AG08395 (cell line): ENCODE data around the gene SLC39A8.
A peak's percentile ranks its signal among the peaks of the same experiment; 100 is the strongest.
"Not testable (repeated sequence)": the region's sequence is repeated elsewhere in the genome, so short reads cannot be mapped to it uniquely, and the experiment has no call there.

Experiments used
- DNase-seq: peaks from one replicate; pipeline ENCODE4 v3.0.0; 2012; ENCODE audit warnings: mixed read lengths, low spot score

Gene SLC39A8

GRCh38 chr4:102344954-102345794, at the start of gene SLC39A8:
Gene SLC39A8, minus strand, starts transcription at chr4:102345482. Its CDS starts 820 bp downstream, at chr4:102344662.
- DNase-seq, result peak; percentile 81

DNA sequence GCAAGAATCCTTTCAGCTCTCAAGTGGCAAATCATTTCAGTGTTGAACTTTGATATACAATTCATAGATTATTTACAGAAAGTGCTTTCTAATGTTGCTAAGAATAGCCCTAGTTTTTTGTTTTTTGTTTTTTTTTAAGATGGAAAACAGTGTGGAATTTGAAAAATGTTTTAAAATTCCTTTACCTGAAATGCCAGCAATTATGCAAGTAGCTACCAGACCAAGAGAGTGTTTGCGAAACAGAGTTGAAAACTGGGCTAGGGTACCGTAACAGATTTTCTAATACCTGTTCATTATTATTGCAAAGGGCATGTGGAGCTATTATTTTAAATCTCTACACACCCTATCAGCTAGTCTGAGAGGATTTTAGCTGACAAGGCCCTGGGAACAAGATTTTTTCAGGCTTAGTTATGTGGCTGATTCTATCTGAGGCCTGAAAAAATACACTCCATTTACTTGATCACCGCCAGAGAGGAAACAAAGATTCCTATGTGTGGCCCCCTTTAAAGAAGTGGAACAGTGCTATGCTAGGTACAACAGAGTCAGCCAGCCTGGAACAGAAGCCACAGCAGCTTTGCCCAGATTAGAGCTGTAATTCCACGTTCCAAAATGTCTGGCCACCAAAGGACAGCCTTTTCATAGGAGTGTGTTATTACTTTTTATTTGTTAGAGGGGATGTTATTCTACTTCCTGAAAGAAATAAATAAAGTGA, 46.9 kb upstream of the SLC39A8 start:
- no peak for DNase-seq

DNA sequence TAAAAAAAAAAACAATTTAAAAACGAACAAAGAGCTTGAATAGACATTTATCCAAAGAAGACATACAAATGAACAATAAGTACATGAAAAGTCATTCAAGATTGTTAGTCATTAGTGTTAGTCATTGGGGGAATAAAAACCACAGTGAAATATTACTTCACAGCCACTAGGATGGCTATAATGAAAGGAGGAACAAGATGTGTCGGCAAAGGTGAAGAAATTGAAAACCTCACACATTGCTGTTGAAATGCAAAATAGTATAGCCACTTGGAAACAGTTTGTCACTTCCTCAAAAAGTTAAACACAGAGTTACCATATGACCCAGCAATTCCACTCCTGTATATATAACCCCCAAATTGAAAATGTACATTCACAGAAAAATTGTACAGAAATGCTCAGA, 45.2 kb upstream of the SLC39A8 start:
- no peak for DNase-seq

- no peak for DNase-seq
These were observed 43.3 kb upstream of the SLC39A8 start for GRCh38 chr4:102388611-102389010.

DNA sequence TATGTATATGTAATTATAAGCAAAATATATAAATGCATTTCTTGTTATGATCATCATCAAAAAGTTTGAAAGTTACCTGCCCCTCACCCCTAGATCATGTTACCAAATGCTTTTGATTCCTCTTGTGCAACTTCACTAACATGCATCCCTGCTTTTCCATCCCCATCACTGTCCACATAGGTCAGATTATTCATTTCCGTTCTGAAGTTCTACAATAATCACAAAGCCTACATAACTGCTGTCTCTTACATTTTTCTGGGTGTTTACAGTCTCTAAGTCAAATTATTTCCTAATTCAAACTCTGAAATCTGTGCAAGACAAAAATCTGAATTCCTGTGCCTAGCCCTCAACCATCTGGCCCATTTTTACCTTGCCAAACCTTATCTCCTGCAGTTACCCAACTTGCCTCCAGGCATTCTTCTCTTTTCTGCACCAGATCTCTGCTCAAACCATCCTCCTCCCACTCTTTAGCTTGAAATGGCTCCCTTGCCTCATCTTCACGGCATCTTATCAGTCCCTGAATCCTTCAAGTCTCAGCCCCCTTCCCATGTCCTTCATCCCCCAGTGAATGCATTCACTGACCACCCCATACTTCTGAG, 42.4 kb upstream of the SLC39A8 start:
- DNase-seq, result no peak

DNA sequence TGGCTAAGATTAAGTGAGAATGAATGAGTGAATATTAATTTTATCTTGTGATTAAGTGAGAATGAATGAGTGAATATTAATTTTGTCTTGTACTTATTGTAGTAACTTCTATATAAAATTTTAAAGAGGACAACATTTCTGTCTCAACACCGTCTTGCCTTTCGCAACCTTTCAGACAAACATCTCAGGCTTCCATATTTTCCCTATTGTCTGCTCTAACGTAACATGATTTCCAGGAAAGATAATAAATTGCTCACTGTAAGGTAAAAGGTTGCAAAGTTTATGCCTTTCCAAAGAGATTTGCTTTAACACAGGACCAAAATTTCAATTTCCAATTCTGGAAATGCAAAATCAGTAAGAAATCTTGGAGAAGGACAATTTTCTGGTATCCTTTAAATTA, 41.7 kb upstream of the SLC39A8 start:
- no peak for DNase-seq

GRCh38 chr4:102380253-102380652, 35.0 kb upstream of the SLC39A8 start:
- DNase-seq, result not testable (repeated sequence)

GRCh38 chr4:102362922-102363432, 17.7 kb upstream of the SLC39A8 start:
- no peak for DNase-seq

DNA sequence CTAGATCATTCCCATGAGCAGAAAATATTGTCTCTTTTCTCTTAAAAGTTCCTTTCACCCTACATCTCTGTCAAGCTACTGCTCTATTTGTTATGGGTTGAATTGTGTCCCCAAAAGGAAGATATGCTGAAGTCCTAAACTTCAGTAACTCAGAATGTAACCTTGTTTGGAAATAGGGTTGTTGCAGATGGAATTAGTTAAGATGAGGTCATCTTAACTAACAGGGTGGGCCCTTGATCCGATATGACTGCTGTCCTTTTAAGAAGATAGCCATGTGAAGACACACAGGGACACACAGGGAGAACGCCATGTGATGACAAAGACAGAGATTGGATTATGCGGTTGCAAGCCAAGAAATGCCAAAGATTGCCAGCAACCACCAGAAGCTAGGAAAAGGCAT, 12.8 kb upstream of the SLC39A8 start:
- no peak for DNase-seq

DNA sequence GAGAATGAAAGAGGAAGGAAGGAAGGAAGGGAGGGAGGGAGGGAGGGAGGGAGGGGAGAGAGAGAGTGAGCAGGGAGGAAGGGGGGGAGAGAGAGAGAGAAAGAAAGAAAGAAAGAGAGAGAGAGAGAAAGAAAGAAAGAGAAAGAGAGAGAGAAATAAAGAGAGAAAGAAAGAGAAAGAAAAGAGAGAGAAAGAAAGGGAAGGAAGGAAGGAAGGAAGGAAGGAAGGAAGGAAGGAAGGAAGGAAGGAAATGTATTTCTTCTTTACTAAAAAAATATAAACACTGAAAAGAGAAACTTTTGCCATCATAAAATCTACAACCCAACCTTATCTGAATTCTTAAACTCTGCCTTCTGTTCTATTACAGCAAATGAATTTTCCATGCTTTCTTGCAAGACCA, 12.4 kb upstream of the SLC39A8 start:
- DNase-seq, result not testable (repeated sequence)

GRCh38 chr4:102356562-102357202, 11.4 kb upstream of the SLC39A8 start:
- no peak for DNase-seq

DNA sequence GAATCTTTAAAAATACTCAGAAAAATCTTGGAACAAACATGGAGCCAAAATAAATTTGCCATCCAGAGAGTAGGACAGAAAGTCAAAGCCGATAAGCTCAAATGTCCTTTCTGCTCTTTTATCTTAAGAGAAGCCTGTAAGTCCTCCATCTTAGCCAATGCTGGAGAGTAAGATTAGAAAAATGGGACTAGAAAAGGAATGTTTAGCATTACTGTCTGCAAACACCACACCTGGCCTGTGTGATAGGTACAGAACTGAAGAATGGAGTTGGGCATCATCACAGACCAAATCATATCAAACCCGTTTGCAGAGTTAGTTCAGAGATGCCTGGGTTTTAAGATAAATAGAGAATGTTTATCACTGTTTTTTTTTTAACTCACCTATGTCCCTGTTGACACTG, 10.5 kb upstream of the SLC39A8 start:
- no peak for DNase-seq

DNA sequence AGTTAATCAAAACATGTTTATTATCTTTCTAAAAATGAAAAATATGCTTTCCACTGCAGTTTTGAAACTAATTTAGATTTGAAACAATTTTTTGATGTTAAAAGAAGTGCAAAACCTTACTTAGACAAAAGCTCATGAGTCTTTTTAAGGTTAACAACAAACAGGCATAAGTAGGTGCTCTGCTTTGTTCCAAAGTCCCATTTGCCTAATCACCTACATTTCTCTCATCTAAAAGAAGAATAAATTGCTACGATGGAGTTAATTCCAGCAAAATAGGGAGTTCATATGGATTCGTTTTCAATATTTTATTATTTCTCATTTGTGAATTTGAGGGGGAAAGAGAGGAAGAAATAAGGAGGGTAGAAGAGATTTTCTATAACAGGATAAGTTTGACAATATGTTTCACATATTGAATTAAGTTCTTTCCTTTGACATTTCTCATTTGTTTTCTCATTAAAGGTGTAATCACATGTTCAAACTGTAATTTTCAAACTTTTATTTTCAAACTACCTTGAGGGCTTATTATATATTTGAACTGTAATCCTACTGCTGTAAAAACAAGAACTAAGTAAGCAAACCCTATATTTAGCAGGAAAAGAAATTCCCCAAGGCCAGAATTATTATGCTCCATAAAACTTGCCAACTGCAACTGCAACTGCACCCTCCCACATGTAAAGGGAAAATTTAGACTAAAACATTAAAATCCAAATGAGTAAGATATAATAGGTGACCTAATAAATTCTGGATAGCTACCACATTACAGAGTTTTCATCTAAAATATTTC, 9.6 kb upstream of the SLC39A8 start:
- DNase-seq, result no peak

DNA sequence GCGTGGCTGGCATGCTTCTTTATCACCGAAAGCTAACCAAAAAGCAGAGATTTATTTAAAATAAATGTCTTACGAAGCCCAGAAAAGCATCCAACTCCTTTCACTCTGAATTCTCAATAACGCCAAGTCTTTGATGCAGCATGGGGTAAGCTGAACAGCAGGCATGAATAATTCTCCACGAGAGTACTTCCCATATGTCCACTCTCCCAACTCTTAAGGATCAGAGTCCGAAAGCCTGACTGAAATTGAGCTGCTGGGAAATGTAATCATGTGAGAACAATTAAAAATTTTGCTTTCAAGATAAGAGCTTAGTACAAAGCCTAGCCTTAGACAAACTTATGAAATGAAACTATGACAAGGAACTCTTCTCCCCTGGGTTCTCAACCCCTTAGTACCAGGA, 7.5 kb upstream of the SLC39A8 start:
- no peak for DNase-seq

- DNase-seq, result no peak
These were observed 5.4 kb upstream of the SLC39A8 start for GRCh38 chr4:102350634-102351033.

DNA sequence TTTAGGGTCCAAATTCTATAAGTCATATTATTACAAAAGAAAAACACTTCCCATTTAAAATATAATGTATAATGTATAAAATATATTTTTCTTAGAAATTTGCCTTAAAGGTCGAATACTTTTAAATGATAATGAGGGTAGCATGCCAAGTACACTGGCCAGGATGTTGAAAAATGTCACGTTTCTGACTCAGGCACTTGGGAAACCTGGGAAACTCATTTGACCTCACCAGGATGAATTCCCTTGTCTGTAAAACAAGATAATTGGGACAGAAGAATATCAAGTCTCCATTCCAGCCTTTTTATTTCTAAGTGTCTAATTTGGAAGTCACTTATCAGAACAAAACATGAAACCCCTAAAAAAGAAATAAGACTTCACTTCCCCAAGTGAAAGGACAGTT, 3.4 kb upstream of the SLC39A8 start:
- DNase-seq, result no peak

DNA sequence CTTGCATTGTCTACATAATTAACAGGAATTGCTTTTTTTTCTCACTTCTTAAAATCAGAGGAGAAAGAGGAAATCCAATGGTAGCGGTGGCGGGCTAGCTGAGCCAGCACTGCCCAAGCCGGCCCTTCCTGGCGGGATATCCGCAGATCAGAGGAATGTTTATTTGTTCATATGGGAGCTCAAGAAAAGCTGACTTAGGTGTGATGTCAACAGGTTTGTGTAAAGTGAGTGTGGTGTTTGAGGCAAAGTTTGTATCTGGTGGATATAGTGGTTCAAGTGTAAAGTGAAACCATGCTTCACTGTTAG, 466 bp upstream of the SLC39A8 start:
- no peak for DNase-seq

- DNase-seq, result peak; percentile 37
These were observed 745 bp downstream of the SLC39A8 start for GRCh38 chr4:102344520-102344953.

DNA sequence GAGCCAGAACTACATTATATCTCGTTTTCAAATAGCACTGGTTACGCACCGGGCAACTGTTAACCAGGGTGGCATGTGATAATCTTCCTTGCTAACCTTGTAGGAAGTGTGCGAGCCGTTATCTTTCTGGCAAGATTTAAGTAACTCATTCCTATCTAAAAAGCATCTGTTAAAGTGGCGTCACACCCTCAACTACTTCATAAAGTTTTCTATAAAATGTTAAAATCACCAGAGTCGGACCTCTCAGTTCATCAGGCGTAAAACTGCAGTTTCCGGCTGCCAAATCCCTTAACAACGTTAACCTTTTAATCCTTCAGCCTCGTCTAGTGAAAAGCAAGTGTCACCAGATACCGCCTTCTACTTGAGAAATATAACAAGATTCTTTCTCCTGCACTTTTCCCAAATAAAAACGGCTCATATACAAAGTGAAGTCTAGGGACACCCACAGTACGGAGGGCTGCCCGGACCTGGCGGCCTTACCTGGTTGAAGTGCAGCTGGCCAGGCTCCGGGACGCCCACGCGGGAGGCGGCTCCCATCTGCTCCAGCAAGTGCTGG, 1.2 kb downstream of the SLC39A8 start:
- DNase-seq, result no peak

DNA sequence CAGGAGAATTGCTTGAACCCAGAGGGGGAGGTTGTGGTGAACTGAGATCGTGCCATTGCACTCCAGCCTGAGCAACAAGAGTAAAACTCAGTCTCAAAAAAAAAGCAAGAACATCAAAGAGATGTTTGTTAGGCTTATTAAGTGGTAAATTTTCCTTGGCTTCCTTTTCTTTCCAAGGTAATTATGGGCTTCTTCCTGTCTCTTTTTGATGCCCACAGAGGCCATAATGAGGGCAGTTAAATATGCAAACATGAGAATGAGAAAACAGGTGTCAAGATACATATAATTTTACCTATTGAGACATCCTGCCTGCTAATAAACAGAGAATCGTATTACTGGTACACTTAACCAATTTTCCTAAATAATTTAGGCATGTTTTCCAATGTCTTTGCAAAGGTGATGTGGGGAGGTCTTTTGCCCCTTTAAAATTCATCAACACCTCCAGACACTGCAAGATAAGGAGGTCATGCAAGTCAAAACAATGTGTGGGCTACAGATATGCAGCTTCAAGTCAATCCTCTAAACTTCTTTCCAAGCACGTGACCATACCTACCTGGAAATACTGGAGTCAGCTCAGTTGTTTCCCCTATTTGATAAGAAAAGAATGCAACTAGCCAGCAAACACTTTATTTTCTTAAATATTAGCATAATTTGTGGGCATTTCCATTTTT, 2.7 kb downstream of the SLC39A8 start:
- no peak for DNase-seq

GRCh38 chr4:102341201-102341600, 4.1 kb downstream of the SLC39A8 start:
- DNase-seq, result no peak
